Ectodermal cell (in vitro differentiated cells): ENCODE measurements around the gene HDLBP.

Experiments
- H3K27ac ChIP-seq: 2 replicates; pipeline ENCODE4 v1.7.0; 2013; ENCODE audit warnings: mild to moderate bottlenecking, low read depth, low read length; ENCODE audit not compliant: insufficient read depth, poor library complexity, severe bottlenecking
- H3K27me3 ChIP-seq: 2 replicates; pipeline ENCODE4 v1.7.0; 2013; ENCODE audit warnings: mild to moderate bottlenecking, low read length; ENCODE audit not compliant: insufficient read depth, control insufficient read depth, poor library complexity, severe bottlenecking
- H3K36me3 ChIP-seq: one replicate; pipeline ENCODE4 v1.7.0; 2013; ENCODE audit warnings: low read length; ENCODE audit not compliant: control insufficient read depth, insufficient read depth
- H3K4me1 ChIP-seq: one replicate; pipeline ENCODE4 v1.7.0; 2013; ENCODE audit warnings: low read length; ENCODE audit not compliant: control insufficient read depth, insufficient read depth
- H3K4me3 ChIP-seq: 2 replicates; pipeline ENCODE4 v1.7.0; 2013; ENCODE audit warnings: low read depth, low read length, control low read depth; ENCODE audit not compliant: insufficient read depth
- H3K9me3 ChIP-seq: 2 replicates; pipeline ENCODE4 v1.7.0; 2013; ENCODE audit warnings: mild to moderate bottlenecking, low read length, moderate library complexity; ENCODE audit not compliant: control insufficient read depth
- WGBS, 2 experiments: methylation state at CpG; one replicate each; pipeline ENCODE4 v1.1.7; 2013; ENCODE audit warnings: missing lambda C conversion rate in 2 of 2; 5-methylcytosine and 5-hydroxymethylcytosine counted together

HDLBP gene

GRCh38 chr2:241317391-241317790 lies 1.9 kb upstream of the HDLBP start:
- 75 to 81% methylated on average over 4 of the region's 4 CpGs for WGBS, 2 experiments
- peak overlapping the region; percentile 90 for H3K4me3 ChIP-seq
- no peaks in the 10 kb centered on the region for H3K27me3 ChIP-seq
- peaks cover 25% of the 10 kb centered on the region for H3K4me1 ChIP-seq
- H3K27ac ChIP-seq: no peak overlapping the region
- no peaks in the 10 kb centered on the region for H3K9me3 ChIP-seq
- no peaks in the 10 kb centered on the region for H3K36me3 ChIP-seq

GRCh38 chr2:241316825-241317224 lies 1.4 kb upstream of the HDLBP start:
- Histone ChIP-seq H3K27me3 (no peaks in the 10 kb centered on the region), H3K9me3 (no peaks in the 10 kb centered on the region), H3K4me1 (peaks cover 25% of the 10 kb centered on the region), H3K36me3 (no peaks in the 10 kb centered on the region), H3K27ac (no peak overlapping the region), H3K4me3 (peak overlapping the region; percentile 90)
- 30 to 33% methylated on average over 4 of the region's 4 CpGs for WGBS, 2 experiments

- no peaks in the 10 kb centered on the region for H3K9me3 ChIP-seq
- peak within 1 kb of the TSS; percentile 90 for H3K4me3 ChIP-seq
- H3K36me3 ChIP-seq: no peaks in the 10 kb centered on the region
- 0 to 1% methylated on average over 75 of the region's 75 CpGs for WGBS, 2 experiments
- no peaks in the 10 kb centered on the region for H3K27me3 ChIP-seq
- peaks cover 25% of the 10 kb centered on the region for H3K4me1 ChIP-seq
- H3K27ac ChIP-seq: peak within 1 kb of the TSS; percentile 99
These were observed 583 bp upstream of the HDLBP start, which contains the start of gene SEPTIN2 for GRCh38 chr2:241315879-241316631. Gene SEPTIN2, plus strand, starts transcription at chr2:241315925. Its CDS starts 8,308 bp downstream, at chr2:241324233.

GRCh38 chr2:241314226-241315092 lies 1.0 kb downstream of the HDLBP start:
- Histone ChIP-seq H3K9me3 (no peaks in the 10 kb centered on the region), H3K4me3 (peak overlapping the region; percentile 90), H3K4me1 (peaks cover 25% of the 10 kb centered on the region), H3K27ac (peak overlapping the region; percentile 99), H3K36me3 (no peaks in the 10 kb centered on the region), H3K27me3 (no peaks in the 10 kb centered on the region)
- WGBS, 2 experiments: 5 to 6% methylated on average over 38 of the region's 38 CpGs

- peaks cover 22% of the 10 kb centered on the region for H3K4me1 ChIP-seq
- no peak overlapping the region for H3K27ac ChIP-seq
- H3K4me3 ChIP-seq: no peak overlapping the region
- 94% methylated on average over 8 of the region's 8 CpGs for WGBS, 2 experiments
- H3K36me3 ChIP-seq: no peaks in the 10 kb centered on the region
- H3K27me3 ChIP-seq: no peaks in the 10 kb centered on the region
- H3K9me3 ChIP-seq: no peaks in the 10 kb centered on the region
These were observed 1.9 kb downstream of the HDLBP start for GRCh38 chr2:241313543-241314095.

- H3K27ac ChIP-seq: no peak overlapping the region
- peaks cover 7% of the 10 kb centered on the region for H3K4me1 ChIP-seq
- no peak overlapping the region for H3K4me3 ChIP-seq
- H3K27me3 ChIP-seq: no peaks in the 10 kb centered on the region
- WGBS, 2 experiments: 93 to 95% methylated on average over 4 of the region's 4 CpGs
- H3K36me3 ChIP-seq: no peaks in the 10 kb centered on the region
- H3K9me3 ChIP-seq: no peaks in the 10 kb centered on the region
These were observed 3.4 kb downstream of the HDLBP start for GRCh38 chr2:241312082-241312481.

- no peaks in the 10 kb centered on the region for H3K27me3 ChIP-seq
- 92 to 98% methylated on average over 13 of the region's 13 CpGs for WGBS, 2 experiments
- no peak overlapping the region for H3K4me3 ChIP-seq
- no peak overlapping the region for H3K27ac ChIP-seq
- H3K36me3 ChIP-seq: no peaks in the 10 kb centered on the region
- H3K9me3 ChIP-seq: no peaks in the 10 kb centered on the region
- H3K4me1 ChIP-seq: peaks cover 6% of the 10 kb centered on the region
These were observed 4.4 kb downstream of the HDLBP start for GRCh38 chr2:241310917-241311566.

- Histone ChIP-seq H3K27me3 (no peaks in the 10 kb centered on the region), H3K4me1 (peaks cover 6% of the 10 kb centered on the region), H3K4me3 (no peak overlapping the region), H3K9me3 (no peaks in the 10 kb centered on the region), H3K36me3 (no peaks in the 10 kb centered on the region), H3K27ac (no peak overlapping the region)
- WGBS, 2 experiments: 88% methylated on average over 2 of the region's 2 CpGs
These were observed 5.8 kb downstream of the HDLBP start for GRCh38 chr2:241309684-241310117.

- Histone ChIP-seq H3K4me3 (no peak overlapping the region), H3K36me3 (no peaks in the 10 kb centered on the region), H3K4me1 (peaks cover 3% of the 10 kb centered on the region), H3K27me3 (no peaks in the 10 kb centered on the region), H3K9me3 (no peaks in the 10 kb centered on the region), H3K27ac (no peak overlapping the region)
- whole genome bisulfite sequencing, 2 experiments: 94 to 95% methylated on average over 17 to 18 of the region's 18 CpGs
These were observed 6.5 kb downstream of the HDLBP start for GRCh38 chr2:241308832-241309500.
